Stimulated activated CD8-positive, alpha-beta memory T cell treated with anti-CD3 and anti-CD28 coated beads, Interleukin-4, amount 100 ng/mL, for 1 hour (primary cell): ENCODE measurements around the gene SERPINA12.
"Not testable (repeated sequence)": the region's sequence is repeated elsewhere in the genome, so short reads cannot be mapped to it uniquely, and the experiment has no call there.

Source experiments
- DNase-seq, 2 donors: peaks; one replicate each; pipeline ENCODE4 v3.0.0-alpha.2; 2020; ENCODE audit warnings: low read depth in 2 of 2, low spot score in 1 of 2

SERPINA12 gene

GRCh38 chr14:94494085-94494484 is 15.2 kb downstream of the SERPINA12 start:
- no peak for DNase-seq

- no peak for DNase-seq
These were observed 17.8 kb downstream of the SERPINA12 start for GRCh38 chr14:94491511-94491910.

- no peak for DNase-seq
These were observed 19.9 kb downstream of the SERPINA12 start for GRCh38 chr14:94489336-94489735.

GRCh38 chr14:94486883-94487282 is 22.4 kb downstream of the SERPINA12 start:
- DNase-seq = no peak

- peak in 1 of 2 donors; percentile 8 for DNase-seq
These were observed 23.1 kb downstream of the SERPINA12 start for GRCh38 chr14:94485944-94486841.

- no peak for DNase-seq
These were observed 24.8 kb downstream of the SERPINA12 start for GRCh38 chr14:94484481-94484880.

GRCh38 chr14:94483729-94484275 is 25.5 kb downstream of the SERPINA12 start:
- DNase-seq = no peak

GRCh38 chr14:94483071-94483451 is 26.2 kb downstream of the SERPINA12 start:
- no peak for DNase-seq

GRCh38 chr14:94482132-94483070 is 26.9 kb downstream of the SERPINA12 start:
- DNase-seq = not testable (repeated sequence)

GRCh38 chr14:94481468-94482131 is 27.7 kb downstream of the SERPINA12 start:
- DNase-seq = no peak

GRCh38 chr14:94480809-94481208 is 28.5 kb downstream of the SERPINA12 start:
- DNase-seq = no peak

- DNase-seq = no peak
These were observed 30.8 kb downstream of the SERPINA12 start for GRCh38 chr14:94478420-94478819.

- no peak for DNase-seq
These were observed 33.2 kb downstream of the SERPINA12 start, which contains the start of gene SERPINA9 for GRCh38 chr14:94476023-94476422. Gene SERPINA9 (minus strand): TSS chr14:94476197. CDS start chr14:94469840, 6,357 bp downstream.

- no peak for DNase-seq
These were observed 34.7 kb downstream of the SERPINA12 start for GRCh38 chr14:94474581-94475031.

- no peak for DNase-seq
These were observed 35.4 kb downstream of the SERPINA12 start for GRCh38 chr14:94473666-94474410.

- DNase-seq = no peak
These were observed 36.4 kb downstream of the SERPINA12 start for GRCh38 chr14:94472842-94473241.

- no peak for DNase-seq
These were observed 38.2 kb downstream of the SERPINA12 start for GRCh38 chr14:94471045-94471444.

GRCh38 chr14:94470311-94470710 is 39.0 kb downstream of the SERPINA12 start:
- DNase-seq = no peak

GRCh38 chr14:94469261-94469660 is 40.0 kb downstream of the SERPINA12 start:
- DNase-seq = no peak
